ENCODE data around the gene FHL3.

Gene FHL3

DNA sequence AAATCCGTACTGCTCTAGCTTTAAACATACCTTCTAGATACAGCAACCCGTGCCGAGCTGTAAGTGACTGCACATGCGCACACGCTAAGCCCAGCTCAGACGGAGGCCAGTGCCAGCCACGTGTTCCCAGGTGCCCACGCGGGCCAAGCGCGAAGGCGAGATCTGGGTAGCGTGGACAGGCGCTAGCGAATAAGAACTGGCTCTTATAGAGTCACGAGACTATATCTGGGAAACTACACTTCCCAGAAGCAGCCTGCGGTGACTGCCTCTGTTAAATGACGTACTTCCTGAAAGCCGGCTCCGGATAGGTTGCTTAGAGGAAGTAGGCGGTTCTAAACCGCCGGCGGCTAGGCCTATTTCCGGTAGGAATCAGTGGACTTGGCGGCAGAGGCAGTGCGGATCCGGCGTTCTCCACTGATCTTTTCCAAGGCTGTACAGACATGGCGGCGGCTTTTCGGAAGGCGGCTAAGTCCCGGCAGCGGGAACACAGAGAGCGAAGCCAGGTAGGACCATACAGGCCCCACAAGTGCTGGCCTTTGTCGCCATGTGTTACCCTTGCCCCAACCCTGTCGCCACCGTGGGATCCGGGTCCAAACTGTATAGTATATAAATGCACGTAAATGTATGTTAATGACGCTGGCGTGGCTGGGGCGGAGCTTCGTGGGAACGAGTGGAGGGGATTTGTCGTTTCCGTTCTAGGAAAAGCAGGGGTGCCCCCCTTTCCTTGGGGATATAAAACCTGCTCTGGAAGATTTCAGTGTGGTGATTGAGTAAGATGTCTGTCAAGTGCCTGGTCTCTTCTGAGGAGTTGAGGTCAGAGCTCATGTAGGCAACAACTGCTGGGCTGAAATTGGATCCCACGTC is 7.3 kb upstream of the FHL3 start, which contains the start of gene UTP11:
Gene UTP11 (plus strand): TSS at position 372 of the 864 bp plus-strand sequence. CDS start 69 bp downstream, at position 441.
- DNase-seq (ENCODE audit: low read depth, low spot score), result peak; percentile 97

GRCh38 chr1:38009841-38010180 is 4.5 kb upstream of the FHL3 start:
- DNase-seq (ENCODE audit: low read depth, low spot score), result no peak

DNA sequence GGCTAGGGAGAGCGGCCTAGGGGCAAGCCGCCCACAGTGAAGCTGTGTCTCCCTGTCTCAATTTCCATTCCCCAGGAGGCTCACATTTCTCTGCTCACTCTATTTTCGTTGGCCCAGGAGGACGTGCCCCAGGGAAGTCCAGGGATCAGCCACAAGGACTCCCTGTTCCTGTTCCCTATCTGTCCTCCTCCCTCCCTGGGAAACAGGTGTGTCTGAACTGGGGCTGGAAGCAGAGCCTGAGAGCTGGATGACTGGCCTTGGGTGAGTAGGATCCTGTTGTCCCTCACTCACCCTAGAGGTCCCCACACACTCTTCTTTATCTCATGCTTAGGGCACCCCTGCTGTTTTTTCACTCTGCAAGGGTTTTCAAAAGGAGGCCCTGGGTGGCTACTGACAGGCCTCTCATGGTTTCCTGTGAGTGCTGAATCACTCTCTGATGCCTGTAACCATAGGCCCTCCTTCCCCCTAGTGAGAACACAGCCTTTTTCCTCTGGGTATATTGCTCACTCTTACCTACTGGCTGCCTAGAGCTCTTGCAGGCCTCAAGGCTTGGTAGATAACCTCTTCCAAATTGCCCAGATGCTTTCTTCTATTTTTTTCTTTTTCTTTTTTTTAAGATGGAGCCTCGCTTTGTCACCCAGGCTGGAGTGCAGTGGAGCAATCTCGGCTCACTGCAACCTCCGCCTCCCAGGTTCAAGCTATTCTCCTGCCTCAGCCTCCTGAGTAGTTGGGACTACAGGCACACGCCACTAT is 4.0 kb upstream of the FHL3 start:
- DNase-seq (ENCODE audit: low read depth, low spot score), result no peak

GRCh38 chr1:38006008-38006828 is 904 bp upstream of the FHL3 start:
- DNase-seq (ENCODE audit: low read depth, low spot score), result no peak

GRCh38 chr1:38004284-38005108 is 818 bp downstream of the FHL3 start:
- DNase-seq (ENCODE audit: low read depth, low spot score), result no peak

DNA sequence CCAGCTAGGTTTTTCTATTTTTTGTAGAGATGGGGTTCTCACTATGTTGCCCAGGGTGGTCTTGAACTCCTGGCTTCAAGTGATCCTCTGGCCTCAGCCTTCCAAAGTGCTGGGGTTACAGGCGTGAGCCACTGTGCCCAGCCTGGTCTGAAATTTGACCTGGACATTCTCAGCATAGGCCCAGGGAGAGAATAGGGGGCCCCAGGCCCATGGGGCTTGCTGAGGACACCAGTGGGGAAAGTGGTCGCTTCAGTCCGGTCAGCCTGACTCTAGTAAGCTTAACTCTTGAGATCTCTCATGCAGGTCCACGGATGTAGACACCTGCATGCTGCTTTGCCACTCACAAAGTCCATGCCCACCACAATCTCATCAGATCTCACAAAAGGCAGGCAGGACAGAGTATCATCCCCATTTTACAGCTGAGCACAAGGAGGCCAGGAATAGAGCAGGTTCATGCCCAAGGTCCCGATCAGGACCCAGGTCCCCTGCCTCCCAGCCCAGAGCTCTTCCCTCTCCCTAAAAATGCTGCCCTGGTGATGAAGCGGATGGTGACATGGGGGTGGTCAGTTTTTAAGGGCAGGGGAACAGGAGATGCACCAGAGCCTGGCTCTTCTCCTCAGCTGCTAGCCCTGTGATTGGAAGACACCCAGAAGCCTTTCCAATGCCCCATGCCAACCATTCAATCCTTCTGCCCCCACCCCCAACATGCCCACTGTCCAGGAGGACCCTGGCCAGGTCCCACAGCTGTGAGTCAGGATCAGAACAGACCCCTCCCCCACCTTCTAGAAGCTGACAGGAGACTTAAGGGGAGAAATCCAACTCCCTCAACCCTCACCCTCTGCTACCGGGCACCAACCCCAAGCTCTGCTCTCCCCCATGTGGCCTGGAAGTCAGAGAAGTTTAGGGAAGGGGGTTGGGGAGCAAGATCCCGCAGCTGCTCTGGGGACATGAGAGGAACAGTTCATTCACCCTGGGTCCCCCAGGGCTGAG is 1.8 kb downstream of the FHL3 start:
- DNase-seq (ENCODE audit: low read depth, low spot score), result no peak

DNA sequence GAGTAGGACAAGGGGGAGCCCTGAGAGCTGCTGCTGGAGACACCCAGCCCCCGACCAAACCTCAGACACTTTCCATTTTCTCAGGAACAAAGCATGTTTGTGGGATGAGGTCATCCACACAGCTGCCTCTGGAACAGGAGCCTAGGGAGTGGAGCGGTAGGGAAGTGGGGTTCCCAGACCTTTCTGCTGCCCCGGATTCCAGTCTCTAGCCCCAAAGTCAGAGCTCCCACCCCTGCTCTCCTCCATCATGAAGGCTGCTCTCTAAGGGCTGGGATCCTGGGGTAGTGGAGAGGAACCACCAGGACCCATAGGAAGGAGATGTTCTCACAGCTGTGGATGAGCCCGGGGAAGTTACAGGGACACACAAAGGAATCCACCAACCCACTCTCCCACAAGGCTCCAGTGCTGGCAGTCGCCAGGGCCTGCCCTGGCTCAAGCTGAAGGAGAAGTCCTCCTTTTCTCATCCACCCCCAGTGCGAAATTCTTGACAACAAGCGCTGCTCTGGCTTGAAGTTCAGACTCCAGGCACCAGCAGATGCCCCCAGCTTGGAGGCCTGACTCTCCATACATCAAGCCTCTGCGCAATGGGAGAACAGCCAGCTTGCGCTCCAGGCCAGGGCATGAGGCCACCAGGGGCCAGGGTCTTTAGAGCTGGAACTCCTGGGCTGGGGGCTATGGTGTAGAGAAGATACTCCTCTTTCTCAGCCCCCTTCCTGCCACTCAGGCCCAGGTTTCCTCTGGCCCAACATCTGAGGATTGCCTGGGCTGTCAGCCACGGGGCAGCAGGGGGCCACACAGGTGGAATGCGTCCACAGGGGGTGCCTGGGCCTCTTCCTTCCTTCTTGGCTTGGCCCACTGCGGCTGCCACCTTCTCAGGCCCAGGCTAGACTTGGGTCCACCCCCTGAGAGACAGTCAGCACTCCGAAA is 4.5 kb downstream of the FHL3 start:
- no peak for DNase-seq (ENCODE audit: low read depth, low spot score)

GRCh38 chr1:38000233-38000528 is 5.1 kb downstream of the FHL3 start:
- DNase-seq (ENCODE audit: low read depth, low spot score), result no peak

GRCh38 chr1:37999430-38000232 is 5.7 kb downstream of the FHL3 start:
- DNase-seq (ENCODE audit: low read depth, low spot score), result peak; percentile 82

DNA sequence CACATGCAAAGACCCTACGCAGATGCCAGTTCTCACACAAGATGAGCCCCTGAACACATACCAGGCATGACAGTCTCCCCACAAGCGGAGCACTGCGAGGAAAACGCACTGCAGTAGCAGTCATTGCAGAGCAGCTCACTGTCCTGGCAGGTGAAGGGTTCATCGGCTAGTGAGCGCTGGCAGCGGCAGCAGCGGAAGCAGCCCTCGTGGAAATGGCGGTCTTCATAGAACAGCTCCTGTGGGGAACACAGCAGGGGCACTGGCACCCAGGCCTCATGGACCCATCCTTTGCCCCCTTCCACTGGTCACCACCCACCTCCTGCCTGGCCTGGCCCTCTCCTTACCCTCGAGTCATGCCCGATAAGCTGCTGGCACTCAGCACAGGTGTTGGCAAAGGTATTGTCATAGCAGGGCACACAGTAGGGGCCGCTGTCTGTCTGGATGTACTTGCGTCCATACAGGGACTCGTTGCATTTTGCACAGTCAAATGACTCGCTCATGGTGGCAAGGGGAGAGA is 6.3 kb downstream of the FHL3 start:
- no peak for DNase-seq (ENCODE audit: low read depth, low spot score)

GRCh38 chr1:37998089-37998808 is 7.1 kb downstream of the FHL3 start:
- DNase-seq (ENCODE audit: low read depth, low spot score), result no peak

DNA sequence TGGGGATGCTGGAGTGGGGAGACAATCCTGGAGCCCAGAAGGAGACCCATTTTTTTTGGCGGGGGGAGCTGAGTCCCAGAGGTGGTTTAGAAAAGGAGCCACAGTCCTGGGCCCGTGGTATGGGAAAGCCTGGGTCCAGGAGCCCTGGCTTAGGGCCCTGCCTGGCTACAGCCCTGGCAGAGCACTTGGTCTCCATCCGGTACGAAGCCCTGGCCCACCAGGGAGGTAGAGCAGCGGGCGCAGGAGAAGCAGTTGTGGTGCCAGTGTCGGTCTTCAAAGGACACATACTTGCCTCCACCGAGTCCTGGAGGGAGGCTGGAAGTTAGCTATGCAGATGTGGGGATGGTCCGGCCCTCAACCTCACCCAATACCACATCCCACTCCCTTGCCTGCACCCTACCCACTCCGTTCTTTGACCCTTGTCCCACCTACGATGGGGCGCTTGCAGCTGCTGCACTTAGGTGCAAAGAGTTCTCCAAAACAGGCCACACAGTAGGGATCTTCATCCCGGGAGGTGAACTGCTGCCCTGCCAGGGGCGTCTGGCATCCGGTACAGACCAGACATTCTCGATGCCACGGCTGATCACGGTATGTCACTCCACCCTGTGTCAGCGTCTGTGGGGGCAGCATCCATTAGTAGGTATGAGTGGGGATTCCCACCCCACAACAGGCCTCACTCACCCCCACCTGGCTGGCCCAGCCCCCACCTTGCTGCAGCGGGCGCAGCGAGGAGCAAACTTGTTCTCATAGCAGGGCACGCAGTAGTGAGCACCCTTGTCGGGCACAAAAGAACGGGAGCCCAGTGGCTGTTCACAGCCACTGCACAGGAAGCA is 7.8 kb downstream of the FHL3 start:
- DNase-seq (ENCODE audit: low read depth, low spot score), result no peak

- DNase-seq (ENCODE audit: low read depth, low spot score), result peak; percentile 85
These were observed 9.5 kb downstream of the FHL3 start for GRCh38 chr1:37995751-37996345.

GRCh38 chr1:37994886-37995566 is 10.3 kb downstream of the FHL3 start:
- no peak for DNase-seq (ENCODE audit: low read depth, low spot score)

- DNase-seq (ENCODE audit: low read depth, low spot score), result no peak
These were observed 15.9 kb downstream of the FHL3 start for GRCh38 chr1:37989361-37989930.
